Stimulated activated CD4-positive, alpha-beta T cell treated with anti-CD3 and anti-CD28 coated beads, Interleukin-12 subunit alpha, Interleukin-12 subunit beta, amount 100 ng/mL, for 4 hours (primary cell): Measurements from ENCODE around the gene C1QL2.

ENCODE experiments used
- DNase-seq: peaks from one replicate; pipeline ENCODE4 v3.0.0-alpha.2; 2020

The C1QL2 gene

GRCh38 chr2:119158563-119159347, at the start of gene C1QL2:
TSS of gene C1QL2 (minus strand) at chr2:119158751. CDS start at chr2:119158269, 482 bp downstream.
- DNase-seq, result no peak

GRCh38 chr2:119207447-119207846, 48.9 kb upstream of the C1QL2 start:
- DNase-seq, result no peak

GRCh38 chr2:119206201-119206600, 47.6 kb upstream of the C1QL2 start:
- DNase-seq, result no peak

GRCh38 chr2:119205001-119205706, 46.6 kb upstream of the C1QL2 start:
- DNase-seq, result no peak

- DNase-seq, result no peak
Measured at GRCh38 chr2:119204525-119204924, 46.0 kb upstream of the C1QL2 start.

GRCh38 chr2:119202610-119203310, 44.2 kb upstream of the C1QL2 start:
- no peak for DNase-seq

GRCh38 chr2:119201815-119202214, 43.3 kb upstream of the C1QL2 start:
- DNase-seq, result no peak

- no peak for DNase-seq
Measured at GRCh38 chr2:119198240-119198840, 39.8 kb upstream of the C1QL2 start.

GRCh38 chr2:119197529-119198239, 39.1 kb upstream of the C1QL2 start:
- DNase-seq, result no peak

GRCh38 chr2:119197126-119197405, 38.5 kb upstream of the C1QL2 start:
- DNase-seq, result no peak

GRCh38 chr2:119196301-119197125, 38.0 kb upstream of the C1QL2 start:
- DNase-seq, result no peak

GRCh38 chr2:119195887-119196286, 37.3 kb upstream of the C1QL2 start:
- no peak for DNase-seq

- no peak for DNase-seq
Measured at GRCh38 chr2:119195001-119195400, 36.5 kb upstream of the C1QL2 start.

- DNase-seq, result no peak
Measured at GRCh38 chr2:119192893-119193292, 34.3 kb upstream of the C1QL2 start.

- DNase-seq, result no peak
Measured at GRCh38 chr2:119190321-119191111, 32.0 kb upstream of the C1QL2 start.

GRCh38 chr2:119184512-119184911, 26.0 kb upstream of the C1QL2 start:
- no peak for DNase-seq

GRCh38 chr2:119181791-119182445, 23.4 kb upstream of the C1QL2 start:
- no peak for DNase-seq

- DNase-seq, result no peak
Measured at GRCh38 chr2:119181391-119181790, 22.8 kb upstream of the C1QL2 start.

- DNase-seq, result no peak
Measured at GRCh38 chr2:119180892-119181291, 22.3 kb upstream of the C1QL2 start.

- DNase-seq, result no peak
Measured at GRCh38 chr2:119179991-119180390, 21.4 kb upstream of the C1QL2 start.

GRCh38 chr2:119179202-119179601, 20.7 kb upstream of the C1QL2 start:
- DNase-seq, result no peak
